Putamen (tissue), 1 donor: Measurements from ENCODE around the gene AFAP1L1.

Experiments used
- DNase-seq: peaks from one replicate; pipeline ENCODE4 v3.0.0-alpha.2; 2016; ENCODE audit warnings: low spot score

The AFAP1L1 gene

DNA sequence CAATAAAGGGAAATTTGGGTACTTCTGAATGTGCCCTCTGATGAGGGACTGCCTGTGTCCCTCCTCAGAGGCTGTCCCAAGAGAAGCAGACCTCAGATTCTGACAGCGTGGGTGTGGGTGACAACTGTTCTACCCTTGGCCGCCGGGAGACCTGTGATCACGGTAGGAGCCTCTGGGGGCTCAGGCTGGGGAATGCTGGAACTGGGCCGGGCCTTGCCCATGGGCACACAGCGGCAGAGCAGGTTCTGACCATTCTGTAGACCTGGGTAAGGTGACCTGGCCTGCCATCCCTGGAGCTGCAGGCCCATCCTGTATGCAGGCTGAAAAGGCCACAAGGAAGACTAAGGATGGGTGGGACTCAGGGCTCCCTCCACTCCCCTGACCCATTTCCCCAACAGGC is 44.1 kb downstream of the AFAP1L1 start:
- DNase-seq: no peak

DNA sequence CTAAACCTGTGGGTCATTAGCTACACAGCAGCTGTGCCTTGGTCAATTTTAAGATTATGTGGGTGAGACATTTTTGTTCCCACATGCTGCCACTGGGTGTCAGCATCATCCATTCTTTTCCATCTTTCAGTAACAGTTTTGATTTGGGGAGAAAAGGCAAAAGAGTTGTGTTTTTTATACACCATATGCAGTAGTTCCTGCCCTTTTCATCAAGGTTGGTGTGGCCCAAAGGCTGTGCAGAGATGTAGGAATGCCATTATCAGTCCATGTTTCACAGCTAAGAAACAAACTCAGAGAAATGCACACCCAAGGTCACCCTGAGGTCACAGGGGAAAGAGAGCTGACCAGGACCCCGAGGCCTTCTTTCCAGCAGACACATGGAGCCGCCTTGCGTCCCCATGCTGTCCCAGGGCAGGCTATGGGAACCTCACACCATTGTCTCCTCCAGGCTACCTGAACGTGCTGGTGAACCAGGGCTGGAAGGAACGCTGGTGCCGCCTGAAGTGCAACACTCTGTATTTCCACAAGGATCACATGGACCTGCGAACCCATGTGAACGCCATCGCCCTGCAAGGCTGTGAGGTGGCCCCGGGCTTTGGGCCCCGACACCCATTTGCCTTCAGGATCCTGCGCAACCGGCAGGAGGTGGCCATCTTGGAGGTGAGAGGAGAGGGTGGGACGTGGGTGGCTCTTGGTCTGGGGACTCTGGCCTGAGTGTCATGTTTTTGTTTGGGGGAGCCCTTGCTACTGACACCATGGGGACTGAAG is 45.8 kb downstream of the AFAP1L1 start:
- peak; percentile 44 for DNase-seq

- no peak for DNase-seq
Measured at GRCh38 chr5:149319174-149319573, 47.5 kb downstream of the AFAP1L1 start.

DNA sequence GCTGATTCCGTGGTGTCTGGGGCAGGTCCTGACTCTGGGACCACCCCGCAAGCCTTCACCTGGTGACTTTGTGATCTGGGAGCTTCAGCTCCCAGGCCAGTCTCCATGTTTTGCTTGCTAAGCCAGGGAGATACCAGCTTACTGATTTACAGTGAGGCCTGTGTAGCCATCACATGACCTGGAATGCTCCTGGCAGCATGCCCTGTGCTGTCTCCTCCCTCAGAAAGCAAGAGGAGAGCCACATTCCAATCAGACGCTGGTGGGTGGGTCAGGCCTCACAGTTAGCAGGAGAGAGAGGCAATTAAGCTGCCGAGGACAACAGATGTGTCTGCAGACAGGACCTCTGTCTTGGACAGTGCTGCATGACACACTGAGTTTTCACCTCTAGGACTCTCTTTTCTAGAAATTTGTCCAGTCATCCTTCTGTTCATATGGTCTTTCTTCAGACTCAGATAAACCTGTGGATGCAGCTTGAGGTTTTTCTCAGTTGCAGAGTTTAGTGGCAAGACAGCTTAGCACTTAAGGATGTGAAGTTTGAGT is 49.2 kb downstream of the AFAP1L1 start:
- peak; percentile 23 for DNase-seq

DNA sequence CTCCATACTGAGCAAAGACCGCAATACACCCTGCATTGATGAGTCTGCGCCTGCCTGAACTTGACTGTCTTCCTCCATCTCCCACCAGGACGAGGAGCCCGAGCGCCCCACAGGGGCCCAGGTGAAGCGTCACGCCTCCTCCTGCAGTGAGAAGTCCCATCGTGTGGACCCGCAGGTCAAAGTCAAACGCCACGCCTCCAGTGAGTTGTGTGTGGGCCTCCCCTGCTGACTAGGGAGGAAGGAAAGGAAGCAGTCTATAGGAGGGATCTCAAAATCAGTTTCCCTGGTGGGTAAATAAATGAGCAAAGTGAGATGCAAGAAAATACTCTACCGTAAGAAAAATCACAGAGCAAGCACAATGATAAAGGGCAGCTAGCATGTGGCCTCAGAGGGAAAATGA is 50.9 kb downstream of the AFAP1L1 start:
- DNase-seq: no peak

DNA sequence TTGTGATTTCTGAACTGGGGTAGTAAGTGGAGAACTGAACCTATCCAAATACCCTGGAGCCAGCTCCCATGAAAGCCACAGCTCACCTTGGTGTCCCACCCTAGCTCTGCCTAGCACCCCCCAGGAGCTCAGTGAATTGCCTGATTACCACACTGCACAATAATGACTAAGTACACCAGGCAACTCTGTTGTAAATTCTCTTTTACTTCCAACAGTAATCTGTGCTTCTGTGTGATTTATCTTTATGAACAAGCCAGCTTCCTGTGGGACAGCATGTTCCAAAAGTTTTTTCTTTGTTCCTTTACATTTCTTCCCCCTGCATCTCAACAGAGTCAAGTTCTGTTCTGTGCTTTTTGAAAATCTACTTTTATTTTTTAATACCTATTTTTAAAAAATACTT is 51.6 kb downstream of the AFAP1L1 start:
- DNase-seq: no peak

- DNase-seq: no peak
Measured at GRCh38 chr5:149323621-149324205, 52.1 kb downstream of the AFAP1L1 start.

DNA sequence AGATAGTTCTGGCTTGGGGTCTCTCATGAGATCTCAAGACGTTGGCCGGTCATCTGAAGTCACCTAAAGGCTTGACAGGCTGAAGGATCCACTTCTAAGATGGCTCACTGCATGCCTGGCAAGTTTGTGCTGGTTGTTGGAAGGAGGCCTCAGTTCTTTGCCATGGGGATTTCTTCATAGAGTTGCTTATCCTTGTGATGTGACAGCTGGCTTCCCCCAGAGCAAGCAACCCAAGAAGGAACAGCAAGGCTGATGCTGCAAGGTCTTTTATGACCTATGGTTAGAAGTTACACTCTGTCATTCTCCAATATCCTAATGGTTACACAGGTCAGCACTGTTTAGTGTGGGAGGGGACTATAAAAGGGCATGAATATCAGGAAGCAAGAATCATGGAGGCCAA is 53.0 kb downstream of the AFAP1L1 start:
- DNase-seq: no peak

DNA sequence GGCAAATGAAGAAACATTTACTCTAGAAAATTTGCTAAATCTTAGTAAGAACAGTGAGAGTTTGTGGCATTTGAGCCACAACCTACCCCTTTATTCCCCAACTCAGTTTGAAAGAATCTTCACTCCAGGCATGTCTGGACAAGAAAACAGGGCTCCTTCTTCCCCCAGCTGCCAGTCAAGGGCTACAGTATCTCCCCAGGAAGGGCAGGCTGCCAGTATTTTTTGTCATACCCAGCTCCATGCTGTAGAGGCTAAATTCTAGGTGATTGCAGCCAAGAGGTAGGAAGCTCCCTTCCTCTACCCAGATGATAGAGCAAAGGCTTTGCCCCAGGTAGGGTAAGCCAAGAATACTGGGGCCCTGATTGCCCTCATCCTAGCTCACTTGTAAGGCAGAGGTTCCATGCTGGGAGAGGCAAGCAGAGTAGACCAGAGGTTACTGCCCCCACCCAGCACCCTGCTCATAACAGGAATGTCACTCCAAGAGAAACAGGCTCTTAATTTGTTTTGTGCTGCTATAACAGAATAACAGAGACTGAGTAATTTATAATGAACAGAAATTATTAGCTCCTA is 53.6 kb downstream of the AFAP1L1 start:
- no peak for DNase-seq

GRCh38 chr5:149325894-149326293 is 54.2 kb downstream of the AFAP1L1 start:
- DNase-seq: no peak

DNA sequence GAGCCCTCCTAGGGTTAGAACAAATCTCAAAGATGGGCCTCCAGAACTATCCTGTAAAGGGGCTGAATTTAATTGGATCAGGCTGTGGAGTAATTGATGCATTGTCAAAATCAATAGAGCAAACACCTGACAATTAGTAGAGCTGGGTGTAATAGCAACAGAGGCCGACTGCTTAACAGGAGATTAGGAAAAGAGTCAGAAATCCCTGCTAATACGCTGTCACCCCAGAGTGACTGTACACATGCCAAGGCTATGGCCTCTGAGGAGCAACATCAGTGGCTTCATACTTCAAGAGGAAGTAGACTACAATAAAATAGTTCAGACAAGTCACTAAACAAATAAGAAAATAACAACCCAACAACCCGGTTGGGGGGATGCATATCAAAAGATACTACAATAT is 55.0 kb downstream of the AFAP1L1 start:
- DNase-seq: no peak

DNA sequence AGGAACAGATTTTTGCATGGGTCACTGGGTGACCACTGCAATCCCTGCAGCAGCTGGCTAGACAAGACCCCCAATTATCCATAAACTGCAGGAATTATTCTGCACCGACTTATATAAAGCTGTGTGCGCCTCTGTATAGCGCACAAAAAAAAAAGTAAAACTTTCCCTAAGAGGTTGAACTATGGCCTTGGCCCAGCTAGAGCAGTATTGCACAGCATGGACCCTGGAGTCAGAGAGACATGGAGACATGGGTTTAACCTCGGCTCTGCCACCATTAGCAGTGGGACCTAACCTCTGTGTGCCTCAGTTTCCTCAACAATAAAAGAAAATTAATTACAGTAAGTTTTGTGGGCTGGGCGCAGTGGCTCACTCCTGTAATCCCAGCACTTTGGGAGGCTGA is 56.5 kb downstream of the AFAP1L1 start:
- DNase-seq: no peak

GRCh38 chr5:149333711-149334443 is 62.2 kb downstream of the AFAP1L1 start:
- no peak for DNase-seq

DNA sequence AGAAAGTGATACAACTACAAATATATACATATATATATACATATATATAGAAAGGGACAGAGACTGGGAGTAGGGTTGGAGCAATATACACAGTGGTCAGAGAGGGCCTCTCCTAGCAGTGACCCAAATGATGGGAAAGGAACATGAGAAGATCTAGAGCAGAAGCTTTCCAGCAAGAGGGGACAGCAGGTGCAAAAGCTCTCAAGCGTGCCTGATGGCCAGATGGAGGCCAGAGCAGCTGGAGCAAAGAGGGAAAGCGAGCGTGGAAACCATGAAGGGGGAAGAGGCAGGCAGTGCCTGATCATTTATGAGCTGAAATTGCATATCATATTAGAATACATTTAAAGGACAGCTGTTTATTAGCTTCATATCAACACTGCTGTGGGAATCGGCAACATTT is 66.1 kb downstream of the AFAP1L1 start:
- DNase-seq: no peak

DNA sequence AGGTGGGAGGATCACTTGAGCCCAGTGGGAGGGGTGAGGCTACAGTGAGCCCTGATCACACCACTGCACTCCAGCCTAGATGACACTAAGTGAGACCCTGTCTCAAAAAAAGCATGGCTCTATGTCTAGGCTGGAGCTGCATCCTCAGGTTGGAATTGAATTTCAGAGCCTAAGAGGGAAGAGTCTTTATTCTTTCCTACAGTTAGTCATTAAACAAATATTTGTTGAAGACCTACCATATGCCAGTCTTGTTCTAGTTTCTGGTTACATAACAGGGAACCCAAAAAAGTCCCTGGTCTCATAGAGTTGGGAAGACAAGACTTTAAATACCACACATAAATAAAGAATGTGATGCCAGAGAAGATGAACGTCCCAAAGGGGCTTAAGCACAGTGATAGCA is 66.7 kb downstream of the AFAP1L1 start:
- DNase-seq: no peak

DNA sequence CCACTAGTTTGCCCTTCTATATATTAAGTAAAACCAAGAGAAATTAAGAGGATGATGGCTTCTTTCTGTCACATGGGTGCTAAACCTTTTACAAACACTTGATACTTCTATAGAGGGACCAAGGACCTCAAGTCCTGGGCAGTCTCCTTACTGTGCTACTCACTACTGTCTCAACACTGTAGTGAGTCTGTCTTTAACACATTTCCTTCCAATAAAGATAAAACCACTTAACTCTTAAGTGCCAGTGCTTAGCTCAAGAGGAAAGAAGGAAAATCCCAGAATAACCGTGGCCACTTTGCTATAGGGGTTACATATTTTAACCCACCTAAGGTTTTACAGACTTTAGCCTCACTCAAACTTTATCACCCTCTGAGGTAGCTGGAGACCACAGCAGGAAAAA is 69.3 kb downstream of the AFAP1L1 start:
- no peak for DNase-seq

DNA sequence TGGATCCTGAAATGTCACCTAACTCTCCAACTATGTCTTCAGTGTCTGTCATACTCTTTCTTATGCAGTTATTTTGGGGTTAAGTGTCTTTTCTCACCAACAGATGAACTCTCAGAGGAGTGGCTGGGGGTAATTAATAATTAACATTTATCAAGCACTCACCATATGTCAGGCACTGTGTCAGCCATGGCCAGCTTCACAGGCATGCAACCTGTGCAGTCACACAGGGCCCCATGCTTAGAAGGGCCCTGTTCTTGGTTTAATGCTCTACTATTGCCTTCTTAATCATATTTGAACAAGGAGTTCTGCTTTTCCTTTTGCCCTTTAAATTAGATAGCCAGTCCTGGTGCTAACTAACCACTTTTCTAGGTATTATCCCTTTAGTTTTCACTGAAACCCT is 70.2 kb downstream of the AFAP1L1 start:
- no peak for DNase-seq

DNA sequence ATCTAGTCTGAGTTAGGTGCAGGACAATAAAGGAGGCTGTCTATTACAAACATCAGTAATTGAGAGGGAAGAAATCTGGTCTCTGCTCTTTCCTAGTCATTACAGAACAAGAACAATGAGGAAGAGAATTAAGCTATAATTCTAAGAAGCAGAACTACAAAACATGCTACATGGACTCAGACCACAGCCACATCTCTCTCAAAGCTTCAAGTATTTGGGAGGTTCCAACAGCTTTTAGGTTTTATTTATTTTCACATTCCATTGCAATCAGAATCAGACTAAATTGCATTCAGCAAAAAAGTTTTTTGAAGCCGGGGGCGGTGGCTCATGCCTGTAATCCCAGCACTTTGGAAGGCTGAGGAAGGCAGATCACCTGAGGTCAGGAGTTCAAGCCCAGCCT is 72.5 kb downstream of the AFAP1L1 start:
- no peak for DNase-seq

GRCh38 chr5:149345147-149345891 is 73.7 kb downstream of the AFAP1L1 start, which contains the start of gene GRPEL2:
TSS of gene GRPEL2 (plus strand) at chr5:149345499. CDS start at chr5:149345540, 41 bp downstream.
- DNase-seq: peak; percentile 96

DNA sequence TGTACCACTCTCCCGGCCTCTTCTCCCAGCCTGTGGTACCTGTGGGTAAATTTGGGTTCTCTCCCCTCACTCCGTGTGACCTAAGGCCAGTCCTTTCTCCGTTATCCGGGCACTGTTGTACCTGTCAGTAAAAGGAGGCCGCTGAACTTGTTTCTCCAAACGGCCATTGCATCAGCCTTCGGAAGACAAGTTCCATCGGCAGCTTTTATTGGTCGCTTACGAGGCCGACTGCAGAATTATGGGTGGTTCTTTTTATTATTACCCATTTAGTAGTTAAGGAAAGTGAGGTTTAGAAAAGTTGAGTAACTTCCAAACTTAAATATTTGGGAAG is 74.2 kb downstream of the AFAP1L1 start:
- no peak for DNase-seq

GRCh38 chr5:149348518-149348917 is 76.9 kb downstream of the AFAP1L1 start:
- DNase-seq: no peak

DNA sequence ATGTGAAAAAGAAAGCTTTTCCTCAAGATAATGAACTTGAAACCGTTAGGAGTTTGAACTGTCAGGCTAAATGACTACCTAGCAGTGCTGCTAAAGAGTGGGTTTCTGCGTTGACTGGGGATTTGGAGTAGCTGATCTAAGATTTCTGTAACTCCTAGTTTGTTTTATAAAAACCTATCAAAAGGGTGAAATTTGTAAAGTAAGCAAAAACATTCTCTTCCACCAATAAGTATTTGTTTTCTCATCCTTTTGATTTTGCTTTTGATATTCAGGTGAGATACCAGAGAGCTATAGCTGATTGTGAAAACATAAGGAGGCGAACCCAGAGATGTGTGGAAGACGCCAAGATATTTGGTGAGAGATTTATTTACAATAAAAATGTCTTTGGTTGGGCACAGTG is 77.7 kb downstream of the AFAP1L1 start:
- no peak for DNase-seq
